Erythroblast (primary cell): ENCODE results near the gene CAPG.

Source experiments
- GATA1 ChIP-seq: IDR thresholded peaks from 2 replicates; pipeline ENCODE4 v1.6.1; 2011; ENCODE audit warnings: low read depth, mild to moderate bottlenecking, control low read depth, low read length, moderate library complexity
- POLR2A ChIP-seq: IDR thresholded peaks from 2 replicates; pipeline ENCODE4 v1.6.1; 2011; ENCODE audit warnings: mild to moderate bottlenecking, low read length

DNA sequence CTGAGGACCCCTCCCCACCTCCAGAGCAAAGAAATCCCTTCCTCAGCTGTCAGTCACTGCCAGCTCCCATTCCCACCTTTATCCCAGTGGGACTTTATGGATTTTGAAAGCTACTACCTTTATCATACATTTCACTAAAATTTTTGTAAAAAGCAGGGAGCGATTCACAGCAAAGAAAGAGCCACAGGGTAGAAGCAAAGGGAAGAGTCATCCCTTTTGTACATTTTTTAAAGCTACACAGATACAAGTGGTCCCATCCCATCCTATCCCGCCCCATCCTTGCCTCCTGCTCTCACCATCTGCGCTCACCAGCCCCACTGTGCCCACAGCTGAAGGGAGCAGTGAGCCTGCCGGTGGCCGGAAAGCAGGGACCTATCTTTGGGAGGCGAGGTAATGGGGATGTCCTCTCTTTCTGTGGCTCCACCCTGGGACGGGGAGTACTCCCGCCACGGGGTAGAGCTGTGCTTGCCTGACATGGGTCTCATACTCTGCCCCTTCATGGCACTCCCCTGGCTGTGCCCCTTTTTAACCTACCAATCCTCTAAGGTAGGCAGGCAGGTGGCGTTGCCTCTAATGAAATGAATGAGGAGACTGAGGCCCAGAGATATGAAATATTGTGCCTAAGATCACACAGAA is 21.5 kb upstream of the CAPG start:
- TF ChIP-seq POLR2A = no peak
- TF ChIP-seq GATA1 = no peak
